HG02763 (cell line): ENCODE results near the gene DNAJB2.
"Not testable (repeated sequence)": the region's sequence is repeated elsewhere in the genome, so short reads cannot be mapped to it uniquely, and the experiment has no call there.

ENCODE experiments used
- ATAC-seq: cut with Tn5 transposase; IDR thresholded peaks from one replicate; pipeline ENCODE4 v1.9.1; 2021; ENCODE audit warnings: mild to moderate bottlenecking, moderate library complexity; ENCODE audit not compliant: unreplicated experiment

Gene DNAJB2

GRCh38 chr2:219254590-219255201, 24.5 kb upstream of the DNAJB2 start:
- no peak for ATAC-seq

GRCh38 chr2:219258942-219259341, 20.2 kb upstream of the DNAJB2 start:
- ATAC-seq: not testable (repeated sequence)

GRCh38 chr2:219261024-219261855, 17.9 kb upstream of the DNAJB2 start:
- ATAC-seq: no peak

- no peak for ATAC-seq
Measured at GRCh38 chr2:219266232-219266631, 12.9 kb upstream of the DNAJB2 start.

GRCh38 chr2:219266886-219267285, 12.3 kb upstream of the DNAJB2 start:
- ATAC-seq: no peak

- ATAC-seq: no peak
Measured at GRCh38 chr2:219268294-219268693, 10.9 kb upstream of the DNAJB2 start.

- ATAC-seq: no peak
Measured at GRCh38 chr2:219269362-219270054, 9.7 kb upstream of the DNAJB2 start.

- ATAC-seq: no peak
Measured at GRCh38 chr2:219270055-219270372, 9.2 kb upstream of the DNAJB2 start.

GRCh38 chr2:219271021-219271420, 8.1 kb upstream of the DNAJB2 start:
- ATAC-seq: no peak

- ATAC-seq: no peak
Measured at GRCh38 chr2:219272356-219272755, 6.8 kb upstream of the DNAJB2 start.

- ATAC-seq: no peak
Measured at GRCh38 chr2:219272995-219273394, 6.2 kb upstream of the DNAJB2 start.

- no peak for ATAC-seq
Measured at GRCh38 chr2:219273937-219274336, 5.2 kb upstream of the DNAJB2 start.

- ATAC-seq: no peak
Measured at GRCh38 chr2:219274361-219274921, 4.7 kb upstream of the DNAJB2 start.

- ATAC-seq: no peak
Measured at GRCh38 chr2:219277703-219278654, 1.2 kb upstream of the DNAJB2 start.

GRCh38 chr2:219278655-219279150, 463 bp upstream of the DNAJB2 start:
- ATAC-seq: no peak

GRCh38 chr2:219279916-219280516, 850 bp downstream of the DNAJB2 start:
- no peak for ATAC-seq

- no peak for ATAC-seq
Measured at GRCh38 chr2:219280651-219281050, 1.5 kb downstream of the DNAJB2 start.

GRCh38 chr2:219281588-219281987, 2.4 kb downstream of the DNAJB2 start:
- no peak for ATAC-seq

- no peak for ATAC-seq
Measured at GRCh38 chr2:219282375-219282774, 3.2 kb downstream of the DNAJB2 start.
